ENCODE results near the gene WNT2B. TPM values are rescaled to one million over a fixed set of nuclear protein-coding genes. Genes with fewer than 3 reads are reported as not detected.

The WNT2B gene
- total and polyA plus RNA-seq, 2 donors (not counting 1 experiment from before 2014, with no cell fraction given), result 0.54 to 5.2 TPM

GRCh38 chr1:112504661-112505399 is 3.9 kb upstream of the WNT2B start:
- H3K27ac ChIP-seq (ENCODE audit: low read length in 2 of 2), result no peak overlapping the region
- H3K27me3 ChIP-seq (replicated peaks in 1 of 4; ENCODE audit: control extremely low read depth in 1 of 4, control insufficient read depth in 3 of 4, insufficient read depth in 4 of 4, low read length in 3 of 4), result peaks cover 0 to 84% (median 37%) of the 10 kb centered on the region in 4 experiments
- TF ChIP-seq EZH2 (IDR thresholded peaks at IDR 0.05; ENCODE audit: borderline replicate concordance, insufficient read depth, low read depth, low read length, poor library complexity, severe bottlenecking) (no peak), CTCF (IDR thresholded peaks at IDR 0.05) (no peak)
- peaks cover 0 to 10% (median 0%) of the 10 kb centered on the region in 3 donors for H3K9me3 ChIP-seq (ENCODE audit: control extremely low read depth in 1 of 3, control insufficient read depth in 2 of 3, insufficient read depth in 1 of 3, low read length in 2 of 3)
- H3K4me3 Mint-ChIP-seq, result peak overlapping the region; percentile 23
- H3K79me2 ChIP-seq (ENCODE audit: control insufficient read depth, insufficient read depth, low read length), result no peaks in the 10 kb centered on the region
- ATAC-seq (ENCODE audit: low read depth), result no peak
- ChIA-PET CTCF (interaction anchor here (0.5 to 2.1 kb wide), 4 partner anchors 109 to 204 kb away, joined by 4 to 10 read pairs (median 6); no protein-coding TSS in a partner anchor), POLR2A (no interaction called here)
- no peak overlapping the region for H3K27ac Mint-ChIP-seq
- intact Hi-C loops (cut with micrococcal nuclease), result loop anchor here (10.0 kb wide), 1 partner anchor 170 kb away; the partner anchor contains the start of gene MOV10
- H2AFZ ChIP-seq (ENCODE audit: insufficient read depth, low read depth, low read length, poor library complexity, severe bottlenecking), result no peak overlapping the region
- WGBS (ENCODE audit: insufficient coverage), result 100% methylated on average over 1 of the region's 6 CpGs
- DNase-seq, result no peak
- H3K27me3 Mint-ChIP-seq, result peaks cover 45% of the 10 kb centered on the region
- H3K36me3 ChIP-seq (replicated peaks in 1 of 2; ENCODE audit: control extremely low read depth in 1 of 2, control insufficient read depth in 1 of 2, extremely low read depth in 1 of 2, insufficient read depth in 2 of 2, low read length in 1 of 2), result no peaks in the 10 kb centered on the region
- no peak overlapping the region for H3K4me3 ChIP-seq (ENCODE audit: control extremely low read depth in 1 of 5, extremely low read depth in 1 of 5, insufficient read depth in 1 of 5, low read depth in 2 of 5, low read length in 4 of 5)
- peak overlapping the region; percentile 16 for H3K4me2 ChIP-seq (replicated peaks; ENCODE audit: low read depth, low read length, poor library complexity, severe bottlenecking)
- H3K4me1 Mint-ChIP-seq, result peaks cover 53% of the 10 kb centered on the region
- no peak overlapping the region for H3K9ac ChIP-seq (ENCODE audit: low read length)
- no peaks in the 10 kb centered on the region for H3K9me3 Mint-ChIP-seq (ENCODE audit: insufficient read depth)
- H3K4me1 ChIP-seq (ENCODE audit: control insufficient read depth in 2 of 2, insufficient read depth in 2 of 2, low read length in 2 of 2), result peaks cover 54 to 62% of the 10 kb centered on the region in 2 donors
- H4K20me1 ChIP-seq (ENCODE audit: control insufficient read depth, insufficient read depth, low read length, poor library complexity, severe bottlenecking), result no peaks in the 10 kb centered on the region

GRCh38 chr1:112505400-112505785 is 3.4 kb upstream of the WNT2B start:
- H3K4me3 ChIP-seq (ENCODE audit: control extremely low read depth in 1 of 5, extremely low read depth in 1 of 5, insufficient read depth in 1 of 5, low read depth in 2 of 5, low read length in 4 of 5), result no peak overlapping the region
- intact Hi-C loops (cut with micrococcal nuclease), result loop anchor here (10.0 kb wide), 1 partner anchor 169 kb away; the partner anchor contains the start of gene MOV10
- H3K9ac ChIP-seq (ENCODE audit: low read length), result no peak overlapping the region
- no peaks in the 10 kb centered on the region for H4K20me1 ChIP-seq (ENCODE audit: control insufficient read depth, insufficient read depth, low read length, poor library complexity, severe bottlenecking)
- Mint-ChIP-seq H3K4me3 (peak overlapping the region; percentile 23), H3K4me1 (peaks cover 53% of the 10 kb centered on the region), H3K9me3 (ENCODE audit: insufficient read depth) (no peaks in the 10 kb centered on the region), H3K27ac (no peak overlapping the region), H3K27me3 (peaks cover 41% of the 10 kb centered on the region)
- 100% methylated on average over 1 of the region's 1 CpG for WGBS (ENCODE audit: insufficient coverage)
- peak overlapping the region; percentile 16 for H3K4me2 ChIP-seq (replicated peaks; ENCODE audit: low read depth, low read length, poor library complexity, severe bottlenecking)
- H3K36me3 ChIP-seq (replicated peaks in 1 of 2; ENCODE audit: control extremely low read depth in 1 of 2, control insufficient read depth in 1 of 2, extremely low read depth in 1 of 2, insufficient read depth in 2 of 2, low read length in 1 of 2), result no peaks in the 10 kb centered on the region
- H2AFZ ChIP-seq (ENCODE audit: insufficient read depth, low read depth, low read length, poor library complexity, severe bottlenecking), result no peak overlapping the region
- DNase-seq (no peak), ATAC-seq (ENCODE audit: low read depth) (no peak)
- TF ChIP-seq CTCF (IDR thresholded peaks at IDR 0.05) (no peak), EZH2 (IDR thresholded peaks at IDR 0.05; ENCODE audit: borderline replicate concordance, insufficient read depth, low read depth, low read length, poor library complexity, severe bottlenecking) (no peak)
- H3K9me3 ChIP-seq (ENCODE audit: control extremely low read depth in 1 of 3, control insufficient read depth in 2 of 3, insufficient read depth in 1 of 3, low read length in 2 of 3), result peaks cover 0 to 10% (median 0%) of the 10 kb centered on the region in 3 donors
- no peaks in the 10 kb centered on the region for H3K79me2 ChIP-seq (ENCODE audit: control insufficient read depth, insufficient read depth, low read length)
- H3K4me1 ChIP-seq (ENCODE audit: control insufficient read depth in 2 of 2, insufficient read depth in 2 of 2, low read length in 2 of 2), result peaks cover 54 to 62% of the 10 kb centered on the region in 2 donors
- no peak overlapping the region for H3K27ac ChIP-seq (ENCODE audit: low read length in 2 of 2)
- H3K27me3 ChIP-seq (replicated peaks in 1 of 4; ENCODE audit: control extremely low read depth in 1 of 4, control insufficient read depth in 3 of 4, insufficient read depth in 4 of 4, low read length in 3 of 4), result peaks cover 0 to 89% (median 38%) of the 10 kb centered on the region in 4 experiments
- POLR2A ChIA-PET, result no interaction called here
- CTCF ChIA-PET, result interaction anchor here (0.5 to 2.1 kb wide), 5 partner anchors 108 to 203 kb away, joined by 3 to 10 read pairs (median 4); partner anchors contain the start of gene CTTNBP2NL
